ENCODE results near the gene BPIFB6. TPM values are rescaled to one million over a fixed set of nuclear protein-coding genes. Genes with fewer than 3 reads are reported as not detected.

The BPIFB6 gene
- total and polyA plus RNA-seq, 2 of the 4 experiments (the other 2 are of a cell fraction) = not detected

DNA sequence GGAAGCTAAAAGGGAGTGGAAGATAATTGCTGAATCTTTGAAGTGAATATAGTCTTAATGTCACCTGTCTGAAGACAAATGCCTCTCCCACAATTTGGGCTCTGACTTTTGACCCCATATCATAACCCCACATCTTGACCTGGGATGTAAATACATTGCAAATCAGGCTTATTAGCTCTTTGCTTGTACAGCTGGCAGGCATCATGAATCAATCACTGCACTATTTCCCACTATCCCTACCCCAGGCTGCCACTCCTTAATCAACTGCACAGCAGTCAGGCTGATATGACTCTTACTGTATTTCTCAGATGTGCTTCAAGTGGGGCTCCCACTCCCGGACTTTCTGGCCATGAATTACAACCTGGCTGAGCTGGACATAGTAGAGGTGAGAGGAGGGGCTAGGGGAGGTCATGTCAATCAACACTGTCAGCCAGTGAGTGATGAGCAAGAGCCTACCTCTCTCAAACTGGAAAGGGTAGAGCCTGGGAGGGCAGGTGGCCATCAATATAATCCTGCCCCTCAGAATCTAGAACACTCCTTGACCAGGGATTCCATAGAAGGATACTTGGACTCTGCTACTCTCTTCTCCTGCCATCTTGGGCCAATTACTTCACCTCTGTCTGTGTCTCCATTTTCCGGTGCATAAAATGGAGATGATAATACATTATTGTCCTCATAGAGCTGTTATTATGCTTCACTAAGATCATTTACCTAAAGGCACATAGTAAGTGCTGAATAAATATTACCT lies 11.7 kb downstream of the BPIFB6 start:
- DNase-seq = no peak
- H2AK5ac ChIP-seq (ENCODE audit: low read depth, low read length) = no peak overlapping the region
- WGBS, 2 experiments (ENCODE audit: extremely low coverage in 2 of 2, insufficient read length in 1 of 2) = no CpG with 5 or more reads among the region's 2 CpGs
- H3K14ac ChIP-seq (replicated peaks; ENCODE audit: low read depth, low read length) = no peak overlapping the region
- no peaks in the 10 kb centered on the region for H3K9me1 ChIP-seq (ENCODE audit: insufficient read depth, low read length)
- intact Hi-C loops (cut with micrococcal nuclease) = no loop called here
- 0 out of 2 replicates have a peak, but pooled peaks cover 2% of the 10 kb centered on the region for H3K9me3 ChIP-seq (ENCODE audit: control insufficient read depth, insufficient read depth, low read length)
- no peak overlapping the region for H3K4me2 ChIP-seq (ENCODE audit: low read depth, low read length)
- in situ Hi-C loops (cut with MboI; ENCODE audit: low sequenced_read_pairs) = no loop called here
- no peak overlapping the region for H2AK9ac ChIP-seq (replicated peaks; ENCODE audit: low read depth, low read length, poor library complexity)
- no peaks in the 10 kb centered on the region for H3K27me3 ChIP-seq (ENCODE audit: control insufficient read depth, insufficient read depth, low read length)
- no peaks in the 10 kb centered on the region for H3K79me1 ChIP-seq (ENCODE audit: low read depth in 1 of 2, low read length in 2 of 2)
- no peaks in the 10 kb centered on the region for H3K4me1 ChIP-seq (ENCODE audit: control insufficient read depth, insufficient read depth, low read length)
- H3K4ac ChIP-seq (ENCODE audit: low read depth, low read length) = no peak overlapping the region
- no peak overlapping the region for H3K56ac ChIP-seq (ENCODE audit: extremely low read depth, insufficient read depth, low read length)
- H4K91ac ChIP-seq (ENCODE audit: insufficient read depth, low read depth, low read length) = no peak overlapping the region
- no peak overlapping the region for H3K9ac ChIP-seq (ENCODE audit: low read depth, low read length)
- ChIA-PET POLR2A (ENCODE audit: unreplicated experiment) (no interaction called here), CTCF (no interaction called here)
- no peak overlapping the region for H2BK120ac ChIP-seq (ENCODE audit: low read depth, low read length)
- no peaks in the 10 kb centered on the region for H3K36me3 ChIP-seq (ENCODE audit: control insufficient read depth, insufficient read depth, low read length)
- no peak overlapping the region for H4K8ac ChIP-seq (ENCODE audit: low read depth in 2 of 2, low read length in 2 of 2)
- no peak overlapping the region for H3K23ac ChIP-seq (ENCODE audit: low read depth, low read length)
- H2AFZ ChIP-seq (replicated peaks; ENCODE audit: low read length, poor library complexity) = no peak overlapping the region
- H2BK5ac ChIP-seq (ENCODE audit: low read depth, low read length, poor library complexity, severe bottlenecking) = no peak overlapping the region
- H2BK20ac ChIP-seq (ENCODE audit: low read depth, low read length) = no peak overlapping the region
- no peak overlapping the region for H2BK15ac ChIP-seq (ENCODE audit: low read depth, low read length)
- ATAC-seq (ENCODE audit: low read depth) = no peak
- no peak overlapping the region for H3K4me3 ChIP-seq (ENCODE audit: insufficient read depth, low read depth, low read length)
- H4K20me1 ChIP-seq (ENCODE audit: insufficient read depth, low read length) = no peaks in the 10 kb centered on the region
- TF ChIP-seq NFE2L2 (IDR thresholded peaks at IDR 0.05; ENCODE audit: low read depth, low read length) = no peak
- TF ChIP-seq CHD1 (IDR thresholded peaks at IDR 0.05; ENCODE audit: low read depth, low read length) = no peak
- TF ChIP-seq, protein P1, sequence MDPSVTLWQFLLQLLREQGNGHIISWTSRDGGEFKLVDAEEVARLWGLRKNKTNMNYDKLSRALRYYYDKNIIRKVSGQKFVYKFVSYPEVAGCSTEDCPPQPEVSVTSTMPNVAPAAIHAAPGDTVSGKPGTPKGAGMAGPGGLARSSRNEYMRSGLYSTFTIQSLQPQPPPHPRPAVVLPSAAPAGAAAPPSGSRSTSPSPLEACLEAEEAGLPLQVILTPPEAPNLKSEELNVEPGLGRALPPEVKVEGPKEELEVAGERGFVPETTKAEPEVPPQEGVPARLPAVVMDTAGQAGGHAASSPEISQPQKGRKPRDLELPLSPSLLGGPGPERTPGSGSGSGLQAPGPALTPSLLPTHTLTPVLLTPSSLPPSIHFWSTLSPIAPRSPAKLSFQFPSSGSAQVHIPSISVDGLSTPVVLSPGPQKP (IDR thresholded peaks at IDR 0.05; ENCODE audit: borderline replicate concordance, low read depth, low read length) = no peak
- no peak for TF ChIP-seq RAD21 (IDR thresholded peaks at IDR 0.05; ENCODE audit: low read length)
- TF ChIP-seq MAFK (IDR thresholded peaks at IDR 0.05; ENCODE audit: low read depth, low read length) = no peak
- BruUV-seq (replicated peaks) = no TSS peak
- no peak overlapping the region for H4K5ac ChIP-seq (ENCODE audit: low read depth, low read length)
- H3K18ac ChIP-seq (ENCODE audit: low read depth, low read length) = no peak overlapping the region
- dilution Hi-C loops (cut with HindIII; ENCODE audit: low sequenced_read_pairs, unreplicated experiment) = no loop called here
- H3K27ac ChIP-seq (ENCODE audit: insufficient read depth, low read length) = no peak overlapping the region

Measured in IMR-90 (cell line).